ENCODE measurements around the gene MOSPD3.

Gene MOSPD3

GRCh38 chr7:100595188-100595587 lies 17.2 kb upstream of the MOSPD3 start:
- no peak for DNase-seq

- no peak for DNase-seq
Observed at GRCh38 chr7:100598425-100598824, 13.9 kb upstream of the MOSPD3 start.

GRCh38 chr7:100599911-100600729 lies 12.2 kb upstream of the MOSPD3 start:
- no peak for DNase-seq

GRCh38 chr7:100600730-100601038 lies 11.7 kb upstream of the MOSPD3 start:
- DNase-seq, result no peak

- no peak for DNase-seq
Observed at GRCh38 chr7:100602889-100603725, 9.2 kb upstream of the MOSPD3 start.

- DNase-seq, result no peak
Observed at GRCh38 chr7:100603726-100604027, 8.7 kb upstream of the MOSPD3 start.

- DNase-seq, result no peak
Observed at GRCh38 chr7:100604028-100604975, 8.0 kb upstream of the MOSPD3 start.

- no peak for DNase-seq
Observed at GRCh38 chr7:100604976-100605911, 7.1 kb upstream of the MOSPD3 start.

GRCh38 chr7:100606313-100606712 lies 6.0 kb upstream of the MOSPD3 start:
- no peak for DNase-seq

GRCh38 chr7:100607111-100607510 lies 5.2 kb upstream of the MOSPD3 start:
- DNase-seq, result no peak

- DNase-seq, result no peak
Observed at GRCh38 chr7:100609958-100610357, 2.4 kb upstream of the MOSPD3 start.

- no peak for DNase-seq
Observed at GRCh38 chr7:100612730-100613390, 520 bp downstream of the MOSPD3 start.

GRCh38 chr7:100613412-100614175 lies 1.3 kb downstream of the MOSPD3 start:
- DNase-seq, result no peak

- DNase-seq, result no peak
Observed at GRCh38 chr7:100614308-100614861, 2.0 kb downstream of the MOSPD3 start.

GRCh38 chr7:100620239-100620638 lies 7.9 kb downstream of the MOSPD3 start:
- DNase-seq, result no peak

- DNase-seq, result no peak
Observed at GRCh38 chr7:100620804-100621203, 8.5 kb downstream of the MOSPD3 start.

GRCh38 chr7:100621554-100621953 lies 9.2 kb downstream of the MOSPD3 start:
- no peak for DNase-seq

GRCh38 chr7:100623951-100624824 lies 11.8 kb downstream of the MOSPD3 start:
- no peak for DNase-seq

GRCh38 chr7:100626055-100626454 lies 13.7 kb downstream of the MOSPD3 start:
- DNase-seq, result no peak

Measured in cortex of kidney (tissue), 1 donor.